SK-N-SH treated with all-trans-retinoic acid at 6 μM for 48 hours (cell line): ENCODE data around the gene MRPS27.

Experiments used
- ATAC-seq: fragments of 200-7000 bp; cut with Tn5 transposase; 3 replicates; pipeline ENCODE4 v1.9.1; 2020; ENCODE audit warnings: mild to moderate bottlenecking, moderate library complexity
- BACH2 ChIP-seq: fragments of 250-450 bp; sonication (Bioruptor Pico); IDR thresholded peaks from 2 replicates; pipeline ENCODE4 v1.9.0; 2021; ENCODE audit warnings: mild to moderate bottlenecking, borderline replicate concordance
- CSDC2 ChIP-seq: fragments of 250-450 bp; sonication (Bioruptor Pico); IDR thresholded peaks from 2 replicates; pipeline ENCODE4 v1.5.0; 2020; ENCODE audit warnings: mild to moderate bottlenecking, moderate library complexity
- CSRNP3 ChIP-seq: fragments of 250-450 bp; sonication (Bioruptor Pico); IDR thresholded peaks from 2 replicates; pipeline ENCODE4 v1.5.1; 2021; ENCODE audit warnings: mild to moderate bottlenecking, moderate library complexity
- GLIS3 ChIP-seq: fragments of 250-450 bp; sonication (Bioruptor Pico); IDR thresholded peaks from 2 replicates; pipeline ENCODE4 v1.5.0; 2020; ENCODE audit warnings: mild to moderate bottlenecking, moderate library complexity
- ISL1 ChIP-seq: fragments of 250-450 bp; sonication (Bioruptor Pico); IDR thresholded peaks from 2 replicates; pipeline ENCODE4 v2.1.2; 2022; ENCODE audit warnings: mild to moderate bottlenecking, moderate library complexity
- OSR1 ChIP-seq: fragments of 250-450 bp; sonication (Bioruptor Pico); IDR thresholded peaks from 2 replicates; pipeline ENCODE4 v1.8.0; 2022; ENCODE audit warnings: moderate library complexity, mild to moderate bottlenecking, inconsistent platforms
- PATZ1 ChIP-seq: fragments of 250-450 bp; sonication (Bioruptor Pico); IDR thresholded peaks from 2 replicates; pipeline ENCODE4 v1.8.0; 2020; ENCODE audit warnings: mild to moderate bottlenecking, moderate library complexity, borderline replicate concordance
- POU6F1 ChIP-seq: fragments of 250-450 bp; sonication (Bioruptor Pico); IDR thresholded peaks from 2 replicates; pipeline ENCODE4 v1.8.0; 2021; ENCODE audit warnings: low read depth, mild to moderate bottlenecking, moderate library complexity, borderline replicate concordance
- PPARA ChIP-seq: fragments of 250-450 bp; sonication (Bioruptor Pico); IDR thresholded peaks from 2 replicates; pipeline ENCODE4 v1.5.0; 2020; ENCODE audit warnings: mild to moderate bottlenecking, borderline replicate concordance
- RARB ChIP-seq: fragments of 250-450 bp; sonication (Bioruptor Pico); IDR thresholded peaks from 2 replicates; pipeline ENCODE4 v1.8.0; 2021; ENCODE audit warnings: mild to moderate bottlenecking, moderate library complexity
- SNAI2 ChIP-seq: fragments of 250-450 bp; sonication (Bioruptor Pico); IDR thresholded peaks from 2 replicates; pipeline ENCODE4 v1.5.0; 2020; ENCODE audit warnings: mild to moderate bottlenecking, moderate library complexity
- TCF4 ChIP-seq: fragments of 250-450 bp; sonication (Bioruptor Pico); IDR thresholded peaks from 2 replicates; pipeline ENCODE4 v1.8.0; 2021; ENCODE audit warnings: mild to moderate bottlenecking, moderate library complexity, borderline replicate concordance
- TOX ChIP-seq: fragments of 250-450 bp; sonication (Bioruptor Pico); IDR thresholded peaks from 2 replicates; pipeline ENCODE4 v1.8.0; 2021; ENCODE audit warnings: mild to moderate bottlenecking, moderate library complexity, borderline replicate concordance
- ZC3H10 ChIP-seq: fragments of 250-450 bp; sonication (Bioruptor Pico); IDR thresholded peaks from 2 replicates; pipeline ENCODE4 v1.5.1; 2021; ENCODE audit warnings: mild to moderate bottlenecking, moderate library complexity
- ZFP3 ChIP-seq: fragments of 250-450 bp; sonication (Bioruptor Pico); IDR thresholded peaks from 2 replicates; pipeline ENCODE4 v1.5.0; 2020; ENCODE audit warnings: mild to moderate bottlenecking, moderate library complexity
- ZFP30 ChIP-seq: fragments of 450-650 bp; formaldehyde crosslinking; IDR thresholded peaks from 2 replicates; pipeline ENCODE4 v1.5.0; 2022; ENCODE audit warnings: mild to moderate bottlenecking, moderate library complexity
- ZNF565 ChIP-seq: fragments of 450-650 bp; formaldehyde crosslinking; conservative IDR thresholded peaks from 2 replicates; pipeline ENCODE4 v1.5.0; 2020; ENCODE audit warnings: low read depth, mild to moderate bottlenecking, moderate library complexity
- TF ChIP-seq, protein P1 (sequence below): fragments of 250-450 bp; sonication (Bioruptor Pico); IDR thresholded peaks from 2 replicates; pipeline ENCODE4 v1.5.1; 2020; ENCODE audit warnings: low read depth, mild to moderate bottlenecking, moderate library complexity
- TF ChIP-seq, protein P2 (sequence below): fragments of 250-450 bp; sonication (Bioruptor Pico); IDR thresholded peaks from 2 replicates; pipeline ENCODE4 v1.5.0; 2020; ENCODE audit warnings: mild to moderate bottlenecking, moderate library complexity

MRPS27 gene

GRCh38 chr5:72273547-72273946 lies 46.5 kb downstream of the MRPS27 start:
- TF ChIP-seq ISL1 (no peak), BACH2 (CRISPR knock-in tag) (no peak), POU6F1 (no peak), RARB (no peak), ZC3H10 (CRISPR knock-in tag) (no peak)
- TF ChIP-seq, protein P1, sequence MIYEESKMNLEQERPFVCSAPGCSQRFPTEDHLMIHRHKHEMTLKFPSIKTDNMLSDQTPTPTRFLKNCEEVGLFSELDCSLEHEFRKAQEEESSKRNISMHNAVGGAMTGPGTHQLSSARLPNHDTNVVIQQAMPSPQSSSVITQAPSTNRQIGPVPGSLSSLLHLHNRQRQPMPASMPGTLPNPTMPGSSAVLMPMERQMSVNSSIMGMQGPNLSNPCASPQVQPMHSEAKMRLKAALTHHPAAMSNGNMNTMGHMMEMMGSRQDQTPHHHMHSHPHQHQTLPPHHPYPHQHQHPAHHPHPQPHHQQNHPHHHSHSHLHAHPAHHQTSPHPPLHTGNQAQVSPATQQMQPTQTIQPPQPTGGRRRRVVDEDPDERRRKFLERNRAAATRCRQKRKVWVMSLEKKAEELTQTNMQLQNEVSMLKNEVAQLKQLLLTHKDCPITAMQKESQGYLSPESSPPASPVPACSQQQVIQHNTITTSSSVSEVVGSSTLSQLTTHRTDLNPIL, result no peak
- ATAC-seq, result no peak

DNA sequence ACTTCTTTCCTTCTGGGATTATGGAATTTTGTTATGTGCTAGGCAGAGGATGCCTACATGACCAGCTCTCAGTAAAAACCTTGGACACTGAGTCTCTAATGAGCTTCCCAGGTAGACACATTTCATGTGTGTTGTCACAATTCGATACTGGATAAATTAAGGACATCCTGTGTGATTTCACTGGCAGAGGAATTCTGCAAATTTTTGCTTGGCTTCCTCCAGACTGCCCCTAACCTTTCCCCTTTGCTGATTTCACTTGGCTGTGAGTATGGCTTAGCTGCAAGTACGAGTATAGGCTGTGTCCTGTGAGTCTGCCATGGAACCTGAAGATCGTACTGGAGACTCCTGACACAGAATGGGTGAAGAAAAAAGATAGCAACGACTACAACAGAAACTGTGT lies 47.6 kb downstream of the MRPS27 start:
- TF ChIP-seq, protein P2, sequence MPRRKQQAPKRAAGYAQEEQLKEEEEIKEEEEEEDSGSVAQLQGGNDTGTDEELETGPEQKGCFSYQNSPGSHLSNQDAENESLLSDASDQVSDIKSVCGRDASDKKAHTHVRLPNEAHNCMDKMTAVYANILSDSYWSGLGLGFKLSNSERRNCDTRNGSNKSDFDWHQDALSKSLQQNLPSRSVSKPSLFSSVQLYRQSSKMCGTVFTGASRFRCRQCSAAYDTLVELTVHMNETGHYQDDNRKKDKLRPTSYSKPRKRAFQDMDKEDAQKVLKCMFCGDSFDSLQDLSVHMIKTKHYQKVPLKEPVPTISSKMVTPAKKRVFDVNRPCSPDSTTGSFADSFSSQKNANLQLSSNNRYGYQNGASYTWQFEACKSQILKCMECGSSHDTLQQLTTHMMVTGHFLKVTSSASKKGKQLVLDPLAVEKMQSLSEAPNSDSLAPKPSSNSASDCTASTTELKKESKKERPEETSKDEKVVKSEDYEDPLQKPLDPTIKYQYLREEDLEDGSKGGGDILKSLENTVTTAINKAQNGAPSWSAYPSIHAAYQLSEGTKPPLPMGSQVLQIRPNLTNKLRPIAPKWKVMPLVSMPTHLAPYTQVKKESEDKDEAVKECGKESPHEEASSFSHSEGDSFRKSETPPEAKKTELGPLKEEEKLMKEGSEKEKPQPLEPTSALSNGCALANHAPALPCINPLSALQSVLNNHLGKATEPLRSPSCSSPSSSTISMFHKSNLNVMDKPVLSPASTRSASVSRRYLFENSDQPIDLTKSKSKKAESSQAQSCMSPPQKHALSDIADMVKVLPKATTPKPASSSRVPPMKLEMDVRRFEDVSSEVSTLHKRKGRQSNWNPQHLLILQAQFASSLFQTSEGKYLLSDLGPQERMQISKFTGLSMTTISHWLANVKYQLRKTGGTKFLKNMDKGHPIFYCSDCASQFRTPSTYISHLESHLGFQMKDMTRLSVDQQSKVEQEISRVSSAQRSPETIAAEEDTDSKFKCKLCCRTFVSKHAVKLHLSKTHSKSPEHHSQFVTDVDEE, result no peak
- no peak for TF ChIP-seq ZFP30 (CRISPR knock-in tag)
- TF ChIP-seq ISL1, result no peak
- TF ChIP-seq BACH2 (CRISPR knock-in tag), result no peak
- TF ChIP-seq CSDC2 (CRISPR knock-in tag), result no peak
- no peak for TF ChIP-seq OSR1 (CRISPR knock-in tag)
- TF ChIP-seq ZNF565 (CRISPR knock-in tag), result no peak
- TF ChIP-seq, protein P1, result no peak
- TF ChIP-seq TCF4 (CRISPR knock-in tag), result no peak
- no peak for TF ChIP-seq GLIS3
- TF ChIP-seq TOX, result no peak
- TF ChIP-seq ZC3H10 (CRISPR knock-in tag), result no peak
- TF ChIP-seq POU6F1, result no peak
- no peak for TF ChIP-seq SNAI2 (CRISPR knock-in tag)
- TF ChIP-seq PATZ1 (CRISPR knock-in tag), result no peak
- no peak for ATAC-seq

GRCh38 chr5:72271702-72272101 lies 48.3 kb downstream of the MRPS27 start:
- TF ChIP-seq GLIS3 (no peak), ZC3H10 (CRISPR knock-in tag) (no peak), ZNF565 (CRISPR knock-in tag) (no peak), SNAI2 (CRISPR knock-in tag) (no peak), POU6F1 (no peak), ISL1 (no peak), RARB (no peak), PPARA (CRISPR knock-in tag) (no peak), TOX (no peak), BACH2 (CRISPR knock-in tag) (no peak), CSRNP3 (CRISPR knock-in tag) (no peak), ZFP3 (no peak), ZFP30 (CRISPR knock-in tag) (no peak)
- TF ChIP-seq, protein P1, result no peak
- ATAC-seq, result no peak
